Measurements from ENCODE around the gene DIP2B.
"Not testable (repeated sequence)": the region's sequence is repeated elsewhere in the genome, so short reads cannot be mapped to it uniquely, and the experiment has no call there.

Gene DIP2B

GRCh38 chr12:50728417-50728816 lies 223.6 kb downstream of the DIP2B start:
- DNase-seq (ENCODE audit: low read depth): no peak

- no peak for DNase-seq (ENCODE audit: low read depth)
These were observed 224.1 kb downstream of the DIP2B start for GRCh38 chr12:50728841-50729240.

- DNase-seq (ENCODE audit: low read depth): no peak
These were observed 227.8 kb downstream of the DIP2B start for GRCh38 chr12:50732591-50732990.

GRCh38 chr12:50733706-50734105 lies 228.9 kb downstream of the DIP2B start:
- no peak for DNase-seq (ENCODE audit: low read depth)

- no peak for DNase-seq (ENCODE audit: low read depth)
These were observed 229.9 kb downstream of the DIP2B start for GRCh38 chr12:50734409-50735263.

- DNase-seq (ENCODE audit: low read depth): no peak
These were observed 234.8 kb downstream of the DIP2B start for GRCh38 chr12:50739611-50740010.

- DNase-seq (ENCODE audit: low read depth): no peak
These were observed 235.5 kb downstream of the DIP2B start for GRCh38 chr12:50740307-50740706.

GRCh38 chr12:50742776-50743175 lies 238.0 kb downstream of the DIP2B start:
- DNase-seq (ENCODE audit: low read depth): no peak

GRCh38 chr12:50745861-50746260 lies 241.1 kb downstream of the DIP2B start:
- DNase-seq (ENCODE audit: low read depth): no peak

GRCh38 chr12:50746431-50746830 lies 241.6 kb downstream of the DIP2B start:
- DNase-seq (ENCODE audit: low read depth): no peak

- no peak for DNase-seq (ENCODE audit: low read depth)
These were observed 243.0 kb downstream of the DIP2B start for GRCh38 chr12:50747817-50748216.

GRCh38 chr12:50749459-50749882 lies 244.7 kb downstream of the DIP2B start:
- DNase-seq (ENCODE audit: low read depth): no peak

GRCh38 chr12:50750366-50750765 lies 245.6 kb downstream of the DIP2B start:
- no peak for DNase-seq (ENCODE audit: low read depth)

- DNase-seq (ENCODE audit: low read depth): no peak
These were observed 247.3 kb downstream of the DIP2B start for GRCh38 chr12:50751948-50752721.

- no peak for DNase-seq (ENCODE audit: low read depth)
These were observed 248.5 kb downstream of the DIP2B start for GRCh38 chr12:50753232-50753769.

- DNase-seq (ENCODE audit: low read depth): peak; percentile 66
These were observed 259.0 kb downstream of the DIP2B start, which contains the start of gene ATF1 for GRCh38 chr12:50763639-50764285. Gene ATF1, plus strand, starts transcription at chr12:50764101. Its CDS starts 16,045 bp downstream, at chr12:50780146.

GRCh38 chr12:50764286-50765094 lies 259.7 kb downstream of the DIP2B start:
- peak; percentile 65 for DNase-seq (ENCODE audit: low read depth)

GRCh38 chr12:50765095-50765911 lies 260.5 kb downstream of the DIP2B start:
- DNase-seq (ENCODE audit: low read depth): no peak

- DNase-seq (ENCODE audit: low read depth): no peak
These were observed 263.6 kb downstream of the DIP2B start for GRCh38 chr12:50768391-50768790.

- not testable (repeated sequence) for DNase-seq (ENCODE audit: low read depth)
These were observed 264.0 kb downstream of the DIP2B start for GRCh38 chr12:50768813-50769212.
